SK-N-MC (cell line): ENCODE measurements around the gene PRIM2.

Experiments
- EZH2 ChIP-seq: fragments of 200-600 bp; sonication (generic); IDR thresholded peaks from one replicate; pipeline ENCODE4 v1.6.1; 2017; ENCODE audit warnings: antibody characterized with exemption
- FOXP2 ChIP-seq: optimal IDR thresholded peaks from 2 replicates; pipeline ENCODE3; 2011; ENCODE audit warnings: mild to moderate bottlenecking, moderate library complexity; ENCODE audit not compliant: insufficient read depth; ENCODE audit errors: extremely low read length, control extremely low read depth
- POLR2AphosphoS5 ChIP-seq: IDR thresholded peaks from 2 replicates; pipeline ENCODE4 v1.6.1; 2012; ENCODE audit warnings: mild to moderate bottlenecking, low read depth, low read length, borderline replicate concordance

GRCh38 chr6:57312004-57312345 is 5.5 kb upstream of the PRIM2 start:
- TF ChIP-seq EZH2 (no peak), POLR2AphosphoS5 (no peak), FOXP2 (no peak)
